Stimulated activated CD4-positive, alpha-beta T cell treated with anti-CD3 and anti-CD28 coated beads, Interleukin-12 subunit alpha, Interleukin-12 subunit beta, amount 100 ng/mL, for 48 hours (primary cell): ENCODE measurements around the gene LRRC37A.
"Not testable (repeated sequence)": the region's sequence is repeated elsewhere in the genome, so short reads cannot be mapped to it uniquely, and the experiment has no call there.

Source experiments
- DNase-seq, 3 donors: peaks; one replicate each; pipeline ENCODE4 v3.0.0-alpha.2; 2020; ENCODE audit warnings: low read depth in 2 of 3, low spot score in 1 of 3

LRRC37A gene

GRCh38 chr17:46286764-46287221, 8.1 kb upstream of the LRRC37A start:
- peak in 2 of 3 donors; percentile 49 to 74 for DNase-seq

GRCh38 chr17:46287587-46287986, 7.3 kb upstream of the LRRC37A start:
- not testable (repeated sequence) for DNase-seq

- DNase-seq: not testable (repeated sequence)
Observed at GRCh38 chr17:46290906-46291546, 3.9 kb upstream of the LRRC37A start.

- DNase-seq: not testable (repeated sequence)
Observed at GRCh38 chr17:46291618-46292017, 3.3 kb upstream of the LRRC37A start.

GRCh38 chr17:46341220-46341619, 46.3 kb downstream of the LRRC37A start:
- DNase-seq: not testable (repeated sequence)

GRCh38 chr17:46342131-46342530, 47.2 kb downstream of the LRRC37A start:
- DNase-seq: not testable (repeated sequence)

GRCh38 chr17:46348345-46348744, 53.4 kb downstream of the LRRC37A start:
- DNase-seq: not testable (repeated sequence)

- not testable (repeated sequence) for DNase-seq
Observed at GRCh38 chr17:46349060-46349459, 54.1 kb downstream of the LRRC37A start.

GRCh38 chr17:46353856-46354255, 58.9 kb downstream of the LRRC37A start:
- not testable (repeated sequence) for DNase-seq

GRCh38 chr17:46361145-46361735, 66.3 kb downstream of the LRRC37A start:
- DNase-seq: not testable (repeated sequence)

GRCh38 chr17:46361755-46362154, 66.8 kb downstream of the LRRC37A start, which contains the start of gene ARL17B:
Gene ARL17B (minus strand): TSS chr17:46361766. CDS start chr17:46358397, 3,369 bp downstream.
- DNase-seq: peak; percentile 64 to 95 (median 71)

GRCh38 chr17:46367520-46367919, 72.6 kb downstream of the LRRC37A start:
- not testable (repeated sequence) for DNase-seq

GRCh38 chr17:46372236-46373229, 77.6 kb downstream of the LRRC37A start:
- DNase-seq: not testable (repeated sequence)

GRCh38 chr17:46373418-46373817, 78.5 kb downstream of the LRRC37A start:
- not testable (repeated sequence) for DNase-seq

- DNase-seq: not testable (repeated sequence)
Observed at GRCh38 chr17:46383118-46383517, 88.2 kb downstream of the LRRC37A start.

GRCh38 chr17:46385491-46385890, 90.6 kb downstream of the LRRC37A start:
- DNase-seq: not testable (repeated sequence)
